SU-DHL-6 (cell line): ENCODE measurements around the gene MERTK.

ENCODE experiments used
- EZH2phosphoT487 ChIP-seq: fragments of 200-600 bp; sonication (generic), shearing (Covaris generic); conservative IDR thresholded peaks from 2 replicates; pipeline ENCODE4 v1.6.1; 2018; ENCODE audit warnings: mild to moderate bottlenecking, antibody characterized with exemption, low read length, moderate library complexity, mixed read lengths
- TF ChIP-seq, protein P1 (sequence below): fragments of 200-600 bp; sonication (generic); IDR thresholded peaks from one replicate; pipeline ENCODE4 v1.5.1; 2017; ENCODE audit warnings: antibody characterized with exemption, mild to moderate bottlenecking, low read length, moderate library complexity; ENCODE audit not compliant: insufficient read depth, poor library complexity, severe bottlenecking

DNA sequence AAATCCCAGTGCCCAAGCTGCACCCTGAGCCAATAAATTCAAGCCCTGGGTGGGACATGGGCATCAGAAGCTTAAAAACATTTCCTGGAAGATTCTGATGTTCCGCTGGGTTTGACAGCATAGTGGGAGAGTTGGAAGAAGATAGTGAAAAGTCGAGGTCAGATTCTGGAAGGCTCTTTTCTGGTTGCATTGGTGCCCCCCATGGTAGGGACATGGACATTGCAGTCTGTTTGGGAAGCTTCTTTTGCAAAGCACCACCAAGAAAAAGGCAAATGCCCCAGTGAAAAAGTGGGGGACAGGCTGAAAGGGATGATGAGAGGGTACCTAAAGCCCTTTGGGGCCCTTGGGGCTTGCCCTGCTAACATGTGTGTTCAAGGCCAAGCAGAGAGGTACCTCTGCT, 21.0 kb downstream of the MERTK start:
- TF ChIP-seq, protein P1, sequence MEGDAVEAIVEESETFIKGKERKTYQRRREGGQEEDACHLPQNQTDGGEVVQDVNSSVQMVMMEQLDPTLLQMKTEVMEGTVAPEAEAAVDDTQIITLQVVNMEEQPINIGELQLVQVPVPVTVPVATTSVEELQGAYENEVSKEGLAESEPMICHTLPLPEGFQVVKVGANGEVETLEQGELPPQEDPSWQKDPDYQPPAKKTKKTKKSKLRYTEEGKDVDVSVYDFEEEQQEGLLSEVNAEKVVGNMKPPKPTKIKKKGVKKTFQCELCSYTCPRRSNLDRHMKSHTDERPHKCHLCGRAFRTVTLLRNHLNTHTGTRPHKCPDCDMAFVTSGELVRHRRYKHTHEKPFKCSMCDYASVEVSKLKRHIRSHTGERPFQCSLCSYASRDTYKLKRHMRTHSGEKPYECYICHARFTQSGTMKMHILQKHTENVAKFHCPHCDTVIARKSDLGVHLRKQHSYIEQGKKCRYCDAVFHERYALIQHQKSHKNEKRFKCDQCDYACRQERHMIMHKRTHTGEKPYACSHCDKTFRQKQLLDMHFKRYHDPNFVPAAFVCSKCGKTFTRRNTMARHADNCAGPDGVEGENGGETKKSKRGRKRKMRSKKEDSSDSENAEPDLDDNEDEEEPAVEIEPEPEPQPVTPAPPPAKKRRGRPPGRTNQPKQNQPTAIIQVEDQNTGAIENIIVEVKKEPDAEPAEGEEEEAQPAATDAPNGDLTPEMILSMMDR: no peak
- TF ChIP-seq EZH2phosphoT487: no peak
